HepG2 (cell line): ENCODE results near the gene POLL. TPM values are rescaled to one million over a fixed set of nuclear protein-coding genes. Genes with fewer than 3 reads are reported as not detected.

Experiments used
- CHD2 ChIP-seq: IDR thresholded peaks from 2 replicates; pipeline ENCODE4 v1.6.1; 2011; ENCODE audit warnings: low read depth, low read length, improper control_type of control experiment
- DR1 ChIP-seq: sonication (generic); formaldehyde crosslinking; IDR thresholded peaks from 2 replicates; pipeline ENCODE4 v1.8.0; 2021; ENCODE audit warnings: mild to moderate bottlenecking, missing genetic modification reagents, inconsistent platforms
- HNRNPLL ChIP-seq: fragments of 200-400 bp; formaldehyde crosslinking; IDR thresholded peaks from 2 replicates; pipeline ENCODE4 v1.6.1; 2017; ENCODE audit warnings: mild to moderate bottlenecking, low read depth, low read length; ENCODE audit not compliant: poor library complexity, severe bottlenecking
- POGZ ChIP-seq: sonication (generic); formaldehyde crosslinking; IDR thresholded peaks from 2 replicates; pipeline ENCODE4 v1.4.0; 2020; ENCODE audit warnings: mild to moderate bottlenecking, missing genetic modification reagents
- RARG ChIP-seq: sonication (generic); formaldehyde crosslinking; IDR thresholded peaks from 2 replicates; pipeline ENCODE4 v1.4.0; 2020; ENCODE audit warnings: low read depth, mild to moderate bottlenecking, missing genetic modification reagents
- SIX1 ChIP-seq: sonication (generic); formaldehyde crosslinking; IDR thresholded peaks from 2 replicates; pipeline ENCODE4 v1.4.0; 2020; ENCODE audit warnings: missing genetic modification reagents, borderline replicate concordance
- SNRNP70 ChIP-seq: fragments of 200-400 bp; formaldehyde crosslinking; IDR thresholded peaks from 2 replicates; pipeline ENCODE4 v1.6.1; 2017; ENCODE audit warnings: mild to moderate bottlenecking, low read depth, low read length, moderate library complexity
- THAP11 ChIP-seq: IDR thresholded peaks from 2 replicates; pipeline ENCODE4 v1.6.1; 2016; ENCODE audit warnings: missing biosample characterization, missing genetic modification reagents
- ZMYM4 ChIP-seq: sonication (generic); formaldehyde crosslinking; IDR thresholded peaks from 2 replicates; pipeline ENCODE4 v1.8.1; 2023; ENCODE audit warnings: mild to moderate bottlenecking, missing genetic modification reagents
- ZNF224 ChIP-seq: sonication (generic); formaldehyde crosslinking; IDR thresholded peaks from 2 replicates; pipeline ENCODE4 v1.5.0; 2020; ENCODE audit warnings: mild to moderate bottlenecking, missing genetic modification reagents
- ZNF501 ChIP-seq: sonication (generic); formaldehyde crosslinking; IDR thresholded peaks from 2 replicates; pipeline ENCODE4 v1.5.1; 2020; ENCODE audit warnings: mild to moderate bottlenecking, moderate library complexity, missing genetic modification reagents
- ZNF615 ChIP-seq: sonication (generic); formaldehyde crosslinking; IDR thresholded peaks from 2 replicates; pipeline ENCODE4 v1.5.0; 2020; ENCODE audit warnings: mild to moderate bottlenecking, missing genetic modification reagents, borderline replicate concordance
- ZNF619 ChIP-seq: sonication (generic); formaldehyde crosslinking; IDR thresholded peaks from 2 replicates; pipeline ENCODE4 v1.4.0; 2020; ENCODE audit warnings: mild to moderate bottlenecking, missing genetic modification reagents
- ZNF784 ChIP-seq: sonication (generic); formaldehyde crosslinking; IDR thresholded peaks from 2 replicates; pipeline ENCODE4 v1.5.1; 2020; ENCODE audit warnings: missing genetic modification reagents, mild to moderate bottlenecking, borderline replicate concordance
- polyA plus RNA-seq, 8 experiments: library from polyadenylated mRNA; depleted of rRNA in 3 of 8; stranded (reverse) in 7 of 8; unstranded in 1 of 8; fragments of >200 nt; fragmentation: Illumina TruSeq in 4 of 8; extraction: Trizol in 4 of 8; gene quantifications; 2 replicates each; pipeline versions ENCODE4 v1.2.1 to v1.2.3, GENCODE V29; 2011 to 2016; ENCODE audit warnings: low read depth in 4 of 8, missing spikeins in 1 of 8, mixed read lengths in 1 of 8; ENCODE audit not compliant: insufficient read depth in 1 of 8
- total RNA-seq, 5 experiments: library from RNA; depleted of rRNA; stranded (reverse); fragments of >200 nt; fragmentation: Illumina TruSeq; extraction: Trizol; gene quantifications; 2 replicates each; pipeline ENCODE4 v1.2.3, GENCODE V29; 2016; ENCODE audit warnings: low read depth in 1 of 5
- TF ChIP-seq, protein P1 (sequence below), 2 experiments: fragments of 450-650 bp in 1 of 2; sonication (generic) in 1 of 2; formaldehyde crosslinking in 1 of 2; IDR thresholded peaks; 2 replicates each; pipeline versions ENCODE4 v1.6.1 to v1.8.0; 2016 to 2022; ENCODE audit warnings: antibody characterized with exemption in 1 of 2, mild to moderate bottlenecking in 1 of 2, missing genetic modification reagents in 1 of 2
- TF ChIP-seq, protein P2 (sequence below): sonication (generic); formaldehyde crosslinking; IDR thresholded peaks from 2 replicates; pipeline ENCODE4 v1.4.0; 2020; ENCODE audit warnings: low read depth, mild to moderate bottlenecking, missing genetic modification reagents

Gene POLL
- total and polyA plus RNA-seq, 2 of the 13 experiments (the other 11 are each of a cell fraction or from before 2014, with no cell fraction given): 13.8 to 19.1 TPM

- TF ChIP-seq, protein P1, sequence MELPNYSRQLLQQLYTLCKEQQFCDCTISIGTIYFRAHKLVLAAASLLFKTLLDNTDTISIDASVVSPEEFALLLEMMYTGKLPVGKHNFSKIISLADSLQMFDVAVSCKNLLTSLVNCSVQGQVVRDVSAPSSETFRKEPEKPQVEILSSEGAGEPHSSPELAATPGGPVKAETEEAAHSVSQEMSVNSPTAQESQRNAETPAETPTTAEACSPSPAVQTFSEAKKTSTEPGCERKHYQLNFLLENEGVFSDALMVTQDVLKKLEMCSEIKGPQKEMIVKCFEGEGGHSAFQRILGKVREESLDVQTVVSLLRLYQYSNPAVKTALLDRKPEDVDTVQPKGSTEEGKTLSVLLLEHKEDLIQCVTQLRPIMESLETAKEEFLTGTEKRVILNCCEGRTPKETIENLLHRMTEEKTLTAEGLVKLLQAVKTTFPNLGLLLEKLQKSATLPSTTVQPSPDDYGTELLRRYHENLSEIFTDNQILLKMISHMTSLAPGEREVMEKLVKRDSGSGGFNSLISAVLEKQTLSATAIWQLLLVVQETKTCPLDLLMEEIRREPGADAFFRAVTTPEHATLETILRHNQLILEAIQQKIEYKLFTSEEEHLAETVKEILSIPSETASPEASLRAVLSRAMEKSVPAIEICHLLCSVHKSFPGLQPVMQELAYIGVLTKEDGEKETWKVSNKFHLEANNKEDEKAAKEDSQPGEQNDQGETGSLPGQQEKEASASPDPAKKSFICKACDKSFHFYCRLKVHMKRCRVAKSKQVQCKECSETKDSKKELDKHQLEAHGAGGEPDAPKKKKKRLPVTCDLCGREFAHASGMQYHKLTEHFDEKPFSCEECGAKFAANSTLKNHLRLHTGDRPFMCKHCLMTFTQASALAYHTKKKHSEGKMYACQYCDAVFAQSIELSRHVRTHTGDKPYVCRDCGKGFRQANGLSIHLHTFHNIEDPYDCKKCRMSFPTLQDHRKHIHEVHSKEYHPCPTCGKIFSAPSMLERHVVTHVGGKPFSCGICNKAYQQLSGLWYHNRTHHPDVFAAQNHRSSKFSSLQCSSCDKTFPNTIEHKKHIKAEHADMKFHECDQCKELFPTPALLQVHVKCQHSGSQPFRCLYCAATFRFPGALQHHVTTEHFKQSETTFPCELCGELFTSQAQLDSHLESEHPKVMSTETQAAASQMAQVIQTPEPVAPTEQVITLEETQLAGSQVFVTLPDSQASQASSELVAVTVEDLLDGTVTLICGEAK (IDR thresholded peaks at IDR 0.05): no peak
- TF ChIP-seq, protein P1 (CRISPR knock-in tag; IDR thresholded peaks at IDR 0.05): no peak
- no peak for TF ChIP-seq ZNF784 (CRISPR knock-in tag)
- 0 out of 2 replicates have a peak, but pooled peaks have one; percentile 44 for TF ChIP-seq CHD2
- TF ChIP-seq THAP11 (CRISPR knock-in tag): no peak
- TF ChIP-seq POGZ (CRISPR knock-in tag): no peak
- no peak for TF ChIP-seq ZMYM4 (CRISPR knock-in tag)
- no peak for TF ChIP-seq ZNF224 (CRISPR knock-in tag)
- TF ChIP-seq ZNF619 (CRISPR knock-in tag): no peak
- no peak for TF ChIP-seq SIX1 (CRISPR knock-in tag)
- no peak for TF ChIP-seq SNRNP70
- TF ChIP-seq DR1 (CRISPR knock-in tag): no peak
- TF ChIP-seq, protein P2, sequence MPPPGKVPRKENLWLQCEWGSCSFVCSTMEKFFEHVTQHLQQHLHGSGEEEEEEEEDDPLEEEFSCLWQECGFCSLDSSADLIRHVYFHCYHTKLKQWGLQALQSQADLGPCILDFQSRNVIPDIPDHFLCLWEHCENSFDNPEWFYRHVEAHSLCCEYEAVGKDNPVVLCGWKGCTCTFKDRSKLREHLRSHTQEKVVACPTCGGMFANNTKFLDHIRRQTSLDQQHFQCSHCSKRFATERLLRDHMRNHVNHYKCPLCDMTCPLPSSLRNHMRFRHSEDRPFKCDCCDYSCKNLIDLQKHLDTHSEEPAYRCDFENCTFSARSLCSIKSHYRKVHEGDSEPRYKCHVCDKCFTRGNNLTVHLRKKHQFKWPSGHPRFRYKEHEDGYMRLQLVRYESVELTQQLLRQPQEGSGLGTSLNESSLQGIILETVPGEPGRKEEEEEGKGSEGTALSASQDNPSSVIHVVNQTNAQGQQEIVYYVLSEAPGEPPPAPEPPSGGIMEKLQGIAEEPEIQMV (CRISPR knock-in tag): no peak
- no peak for TF ChIP-seq RARG
- no peak for TF ChIP-seq ZNF615
- peak; percentile 30 for TF ChIP-seq HNRNPLL
- TF ChIP-seq ZNF501: no peak
Measured at GRCh38 chr10:101569622-101570427, 18.2 kb downstream of the POLL start (continued).
